ENCODE results near the gene ABCA10. TPM values are rescaled to one million over a fixed set of nuclear protein-coding genes. Genes with fewer than 3 reads are reported as not detected.

The ABCA10 gene
- total RNA-seq, 1 experiment from 2014 or later: 0.47 TPM

GRCh38 chr17:69268543-69269014, 40.0 kb upstream of the ABCA10 start:
- POLR2A ChIA-PET (ENCODE audit: unreplicated experiment): interaction anchor here (0.6 kb wide), 1 partner anchor 58 kb away, joined by 5 read pairs; the partner anchor contains the start of gene ABCA5
- ATAC-seq (no peak), DNase-seq (peak; percentile 28)

GRCh38 chr17:69267219-69267618, 38.6 kb upstream of the ABCA10 start:
- 0 out of 2 replicates have a peak overlapping the region, but pooled peaks have one; percentile 15 for H2AFZ ChIP-seq (ENCODE audit: low read length)
- no peak overlapping the region for H3K4me3 ChIP-seq (ENCODE audit: low read length)
- CTCF ChIA-PET: no interaction called here
- no peaks in the 10 kb centered on the region for H3K9me3 ChIP-seq (ENCODE audit: low read length)
- no peak for TF ChIP-seq CTCF (conservative IDR thresholded peaks at IDR 0.05; ENCODE audit: low read depth, low read length)
- TF ChIP-seq EZH2 (IDR thresholded peaks at IDR 0.05; ENCODE audit: low read length, unreplicated experiment): no peak
- TF ChIP-seq EZH2phosphoT487 (IDR thresholded peaks at IDR 0.05; ENCODE audit: borderline replicate concordance, low read length): no peak
- H4K20me1 ChIP-seq (ENCODE audit: low read length): no peaks in the 10 kb centered on the region
- H3K27me3 ChIP-seq (ENCODE audit: low read length): no peaks in the 10 kb centered on the region
- ATAC-seq (no peak), DNase-seq (no peak)
- no peaks in the 10 kb centered on the region for H3K9me2 ChIP-seq (replicated peaks; ENCODE audit: low read length)
- H3K4me2 ChIP-seq (ENCODE audit: low read length): peak overlapping the region; percentile 21; the same call in 1 of the 2 replicates
- no peak overlapping the region for H3K27ac ChIP-seq (ENCODE audit: low read length)
- H3K79me2 ChIP-seq (ENCODE audit: low read length): no peaks in the 10 kb centered on the region
- peaks cover 36% of the 10 kb centered on the region for H3K4me1 ChIP-seq (ENCODE audit: insufficient read depth, low read length)
- H3K9ac ChIP-seq (ENCODE audit: low read length): no peak overlapping the region
- POLR2A ChIA-PET (ENCODE audit: unreplicated experiment): no interaction called here
- no peaks in the 10 kb centered on the region for H3K36me3 ChIP-seq (ENCODE audit: low read depth, low read length)
- H3F3A ChIP-seq (ENCODE audit: low read length, unreplicated experiment): peaks cover 12% of the 10 kb centered on the region
- intact Hi-C loops (cut with micrococcal nuclease): no loop called here
- no TSS peak for BruUV-seq (replicated peaks)

More at GRCh38 chr17:69268543-69269014, 40.0 kb upstream of the ABCA10 start:
- Histone ChIP-seq H3K9ac (ENCODE audit: low read length) (no peak overlapping the region), H3K4me2 (ENCODE audit: low read length) (peak overlapping the region; percentile 77), H3K4me1 (ENCODE audit: insufficient read depth, low read length) (peaks cover 36% of the 10 kb centered on the region), H3K9me2 (replicated peaks; ENCODE audit: low read length) (no peaks in the 10 kb centered on the region), H3K27me3 (ENCODE audit: low read length) (no peaks in the 10 kb centered on the region), H3K79me2 (ENCODE audit: low read length) (no peaks in the 10 kb centered on the region), H2AFZ (ENCODE audit: low read length) (peak overlapping the region; percentile 32; the same call in 1 of the 2 replicates), H3K36me3 (ENCODE audit: low read depth, low read length) (no peaks in the 10 kb centered on the region), H3K27ac (ENCODE audit: low read length) (peak overlapping the region; percentile 52), H3K9me3 (ENCODE audit: low read length) (no peaks in the 10 kb centered on the region), H4K20me1 (ENCODE audit: low read length) (no peaks in the 10 kb centered on the region), H3F3A (ENCODE audit: low read length, unreplicated experiment) (peaks cover 12% of the 10 kb centered on the region), H3K4me3 (ENCODE audit: low read length) (peak overlapping the region; percentile 49)
- intact Hi-C loops (cut with micrococcal nuclease): loop anchor here (1.0 kb wide), 1 partner anchor 19 kb away; no protein-coding TSS in a partner anchor
- CTCF ChIA-PET: no interaction called here
- no TSS peak for BruUV-seq (replicated peaks)
- no peak for TF ChIP-seq CTCF (conservative IDR thresholded peaks at IDR 0.05; ENCODE audit: low read depth, low read length)
- TF ChIP-seq EZH2 (IDR thresholded peaks at IDR 0.05; ENCODE audit: low read length, unreplicated experiment): no peak

GRCh38 chr17:69265873-69266272, 37.2 kb upstream of the ABCA10 start:
- Histone ChIP-seq H3K9ac (ENCODE audit: low read length) (no peak overlapping the region), H3K4me3 (ENCODE audit: low read length) (no peak overlapping the region), H3K27ac (ENCODE audit: low read length) (no peak overlapping the region), H3K27me3 (ENCODE audit: low read length) (no peaks in the 10 kb centered on the region), H3K9me3 (ENCODE audit: low read length) (no peaks in the 10 kb centered on the region), H4K20me1 (ENCODE audit: low read length) (no peaks in the 10 kb centered on the region), H2AFZ (ENCODE audit: low read length) (no peak overlapping the region), H3K79me2 (ENCODE audit: low read length) (no peaks in the 10 kb centered on the region), H3K36me3 (ENCODE audit: low read depth, low read length) (no peaks in the 10 kb centered on the region), H3K9me2 (replicated peaks; ENCODE audit: low read length) (no peaks in the 10 kb centered on the region), H3F3A (ENCODE audit: low read length, unreplicated experiment) (peaks cover 12% of the 10 kb centered on the region), H3K4me2 (ENCODE audit: low read length) (no peak overlapping the region), H3K4me1 (ENCODE audit: insufficient read depth, low read length) (peaks cover 36% of the 10 kb centered on the region)
- ATAC-seq (no peak), DNase-seq (no peak)
- ChIA-PET POLR2A (ENCODE audit: unreplicated experiment) (no interaction called here), CTCF (no interaction called here)
- intact Hi-C loops (cut with micrococcal nuclease): no loop called here
- BruUV-seq (replicated peaks): no TSS peak
- TF ChIP-seq EZH2 (IDR thresholded peaks at IDR 0.05; ENCODE audit: low read length, unreplicated experiment): no peak
- TF ChIP-seq EZH2phosphoT487 (IDR thresholded peaks at IDR 0.05; ENCODE audit: borderline replicate concordance, low read length): no peak
- no peak for TF ChIP-seq CTCF (conservative IDR thresholded peaks at IDR 0.05; ENCODE audit: low read depth, low read length)
